ENCODE results near the gene UBALD2.

- TF ChIP-seq CTCF (IDR thresholded peaks at IDR 0.05) = no peak
- no peak for TF ChIP-seq PRDM15 (CRISPR knock-in tag; IDR thresholded peaks at IDR 0.05)
These were observed 28.5 kb upstream of the UBALD2 start for GRCh38 chr17:76236603-76237002.
